ENCODE measurements around the gene PFAS. TPM values are rescaled to one million over a fixed set of nuclear protein-coding genes. Genes with fewer than 3 reads are reported as not detected.

PFAS gene
- total RNA-seq, 1 experiment from 2014 or later, result 228 TPM

DNA sequence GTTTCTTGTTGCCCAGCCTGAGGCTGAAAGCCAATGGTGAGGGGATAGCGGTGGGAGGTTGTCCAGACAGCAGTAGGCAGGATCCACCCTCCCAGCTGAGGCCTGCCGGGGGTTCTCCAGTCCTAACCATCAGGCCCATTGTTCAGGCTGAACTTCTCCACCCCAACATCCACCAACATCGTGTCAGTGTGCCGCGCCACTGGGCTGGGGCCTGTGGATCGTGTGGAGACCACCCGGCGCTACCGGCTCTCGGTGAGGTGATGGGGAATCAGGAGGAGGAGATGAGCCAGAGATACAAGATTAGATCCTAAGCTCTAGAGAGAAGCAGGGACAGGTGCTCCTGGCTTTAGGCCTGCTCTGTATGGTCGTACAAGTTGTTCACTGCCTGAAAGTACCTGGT lies 5.8 kb downstream of the PFAS start:
- no peaks in the 10 kb centered on the region for H3K27me3 ChIP-seq (ENCODE audit: insufficient read depth, low read length)
- no peak overlapping the region for H3K4me3 Mint-ChIP-seq
- peaks cover 2% of the 10 kb centered on the region for H3K23me2 ChIP-seq (ENCODE audit: insufficient read length, low read depth, low read length, poor library complexity, severe bottlenecking)
- H3K27ac Mint-ChIP-seq, result no peak overlapping the region
- no peak overlapping the region for H2BK120ac ChIP-seq (ENCODE audit: low read depth, low read length, poor library complexity, severe bottlenecking)
- no peak overlapping the region for H2AFZ ChIP-seq (ENCODE audit: low read length)
- H3K4me1 ChIP-seq (ENCODE audit: insufficient read depth, low read length), result peaks cover 2% of the 10 kb centered on the region; the same call in 1 of the 2 replicates
- H3T11ph ChIP-seq (ENCODE audit: low read length), result no peak overlapping the region
- no peaks in the 10 kb centered on the region for H3K9me3 Mint-ChIP-seq
- H3K27me3 Mint-ChIP-seq (ENCODE audit: low read depth), result no peaks in the 10 kb centered on the region
- no peak overlapping the region for H3K4ac ChIP-seq (ENCODE audit: low read depth, low read length)
- no peak overlapping the region for H4K8ac ChIP-seq (replicated peaks; ENCODE audit: insufficient read length, low read depth, low read length)
- no peak for DNase-seq
- no peak overlapping the region for H2BK20ac ChIP-seq (ENCODE audit: low read depth, low read length, poor library complexity, severe bottlenecking)
- no peak overlapping the region for H4K91ac ChIP-seq (ENCODE audit: insufficient read length, low read depth, low read length)
- no peak overlapping the region for H2BK15ac ChIP-seq (ENCODE audit: low read depth, low read length)
- H3K14ac ChIP-seq (ENCODE audit: insufficient read depth, low read length), result no peak overlapping the region
- H3K4me1 Mint-ChIP-seq, result peaks cover 8 to 9% of the 10 kb centered on the region in 2 experiments
- H3K9me3 ChIP-seq (ENCODE audit: control insufficient read depth, low read depth, low read length), result no peaks in the 10 kb centered on the region
- peaks cover 7% of the 10 kb centered on the region for H3K79me1 ChIP-seq (ENCODE audit: insufficient read depth, low read depth, low read length, poor library complexity, severe bottlenecking)
- H4K20me1 ChIP-seq (ENCODE audit: control insufficient read depth, insufficient read depth, insufficient read length), result no peaks in the 10 kb centered on the region
- no peak overlapping the region for H4K5ac ChIP-seq (ENCODE audit: insufficient read length, low read depth, low read length)
- no peak overlapping the region for H3K27ac ChIP-seq (ENCODE audit: insufficient read length, low read depth, low read length)
- WGBS (ENCODE audit: extremely low coverage, insufficient read length, low lambda C conversion rate), result no CpG with 5 or more reads among the region's 11 CpGs
- H2BK12ac ChIP-seq (ENCODE audit: insufficient read length, low read depth, low read length), result no peak overlapping the region
- H3K36me3 Mint-ChIP-seq (ENCODE audit: insufficient read depth in 1 of 3, low read depth in 3 of 3), result peaks cover 32 to 64% (median 53%) of the 10 kb centered on the region in 3 experiments; a peak in 6 of 7 replicates
- no peak overlapping the region for H3K9ac ChIP-seq (ENCODE audit: extremely low read depth, insufficient read length, low read length)
- TF ChIP-seq, protein P1, sequence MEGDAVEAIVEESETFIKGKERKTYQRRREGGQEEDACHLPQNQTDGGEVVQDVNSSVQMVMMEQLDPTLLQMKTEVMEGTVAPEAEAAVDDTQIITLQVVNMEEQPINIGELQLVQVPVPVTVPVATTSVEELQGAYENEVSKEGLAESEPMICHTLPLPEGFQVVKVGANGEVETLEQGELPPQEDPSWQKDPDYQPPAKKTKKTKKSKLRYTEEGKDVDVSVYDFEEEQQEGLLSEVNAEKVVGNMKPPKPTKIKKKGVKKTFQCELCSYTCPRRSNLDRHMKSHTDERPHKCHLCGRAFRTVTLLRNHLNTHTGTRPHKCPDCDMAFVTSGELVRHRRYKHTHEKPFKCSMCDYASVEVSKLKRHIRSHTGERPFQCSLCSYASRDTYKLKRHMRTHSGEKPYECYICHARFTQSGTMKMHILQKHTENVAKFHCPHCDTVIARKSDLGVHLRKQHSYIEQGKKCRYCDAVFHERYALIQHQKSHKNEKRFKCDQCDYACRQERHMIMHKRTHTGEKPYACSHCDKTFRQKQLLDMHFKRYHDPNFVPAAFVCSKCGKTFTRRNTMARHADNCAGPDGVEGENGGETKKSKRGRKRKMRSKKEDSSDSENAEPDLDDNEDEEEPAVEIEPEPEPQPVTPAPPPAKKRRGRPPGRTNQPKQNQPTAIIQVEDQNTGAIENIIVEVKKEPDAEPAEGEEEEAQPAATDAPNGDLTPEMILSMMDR (conservative IDR thresholded peaks at IDR 0.05), result no peak
- no peak overlapping the region for H2AK5ac ChIP-seq (ENCODE audit: insufficient read length, low read length)
- no peak overlapping the region for H3K18ac ChIP-seq (ENCODE audit: insufficient read length, low read depth, low read length)
- H3K56ac ChIP-seq (ENCODE audit: insufficient read length, low read depth, low read length), result no peak overlapping the region
- no peak overlapping the region for H2BK5ac ChIP-seq (ENCODE audit: insufficient read length, low read length)
- peaks cover 20% of the 10 kb centered on the region; the same call in 1 of the 2 replicates for H3K79me2 ChIP-seq (ENCODE audit: insufficient read depth, low read length)
- no peak overlapping the region for H3K23ac ChIP-seq (ENCODE audit: insufficient read length, low read depth, low read length)
- H3K4me2 ChIP-seq (ENCODE audit: insufficient read depth, insufficient read length, low read length), result no peak overlapping the region

All from H9 (cell line).